HUES48 (cell line): Measurements from ENCODE around the gene FSTL4.

Source experiments
- H3K27ac ChIP-seq: one replicate; pipeline ENCODE4 v1.7.0; 2013; ENCODE audit warnings: low read depth, low read length, inconsistent platforms
- H3K27me3 ChIP-seq: 2 replicates; pipeline ENCODE4 v1.6.1; 2013; ENCODE audit warnings: mild to moderate bottlenecking, low read length; ENCODE audit not compliant: control insufficient read depth, insufficient read depth
- H3K36me3 ChIP-seq: 2 replicates; pipeline ENCODE4 v1.6.1; 2013; ENCODE audit warnings: low read length; ENCODE audit not compliant: control insufficient read depth, insufficient read depth
- H3K4me1 ChIP-seq: 2 replicates; pipeline ENCODE4 v1.6.1; 2013; ENCODE audit warnings: mild to moderate bottlenecking, low read length; ENCODE audit not compliant: control insufficient read depth, insufficient read depth
- H3K4me3 ChIP-seq: 2 replicates; pipeline ENCODE4 v1.5.1; 2013; ENCODE audit warnings: mild to moderate bottlenecking, low read depth, low read length
- H3K9ac ChIP-seq: 2 replicates; pipeline ENCODE4 v1.6.1; 2013; ENCODE audit warnings: mild to moderate bottlenecking, low read depth, low read length, moderate library complexity
- H3K9me3 ChIP-seq: 2 replicates; pipeline ENCODE4 v1.6.1; 2013; ENCODE audit warnings: low read length; ENCODE audit not compliant: control insufficient read depth, insufficient read depth

Gene FSTL4

GRCh38 chr5:133392448-133392847 lies 219.9 kb downstream of the FSTL4 start:
- Histone ChIP-seq H3K27ac (no peak overlapping the region), H3K4me3 (no peak overlapping the region), H3K9ac (no peak overlapping the region), H3K27me3 (no peaks in the 10 kb centered on the region), H3K36me3 (no peaks in the 10 kb centered on the region), H3K4me1 (peaks cover 14% of the 10 kb centered on the region), H3K9me3 (peaks cover 7% of the 10 kb centered on the region)

DNA sequence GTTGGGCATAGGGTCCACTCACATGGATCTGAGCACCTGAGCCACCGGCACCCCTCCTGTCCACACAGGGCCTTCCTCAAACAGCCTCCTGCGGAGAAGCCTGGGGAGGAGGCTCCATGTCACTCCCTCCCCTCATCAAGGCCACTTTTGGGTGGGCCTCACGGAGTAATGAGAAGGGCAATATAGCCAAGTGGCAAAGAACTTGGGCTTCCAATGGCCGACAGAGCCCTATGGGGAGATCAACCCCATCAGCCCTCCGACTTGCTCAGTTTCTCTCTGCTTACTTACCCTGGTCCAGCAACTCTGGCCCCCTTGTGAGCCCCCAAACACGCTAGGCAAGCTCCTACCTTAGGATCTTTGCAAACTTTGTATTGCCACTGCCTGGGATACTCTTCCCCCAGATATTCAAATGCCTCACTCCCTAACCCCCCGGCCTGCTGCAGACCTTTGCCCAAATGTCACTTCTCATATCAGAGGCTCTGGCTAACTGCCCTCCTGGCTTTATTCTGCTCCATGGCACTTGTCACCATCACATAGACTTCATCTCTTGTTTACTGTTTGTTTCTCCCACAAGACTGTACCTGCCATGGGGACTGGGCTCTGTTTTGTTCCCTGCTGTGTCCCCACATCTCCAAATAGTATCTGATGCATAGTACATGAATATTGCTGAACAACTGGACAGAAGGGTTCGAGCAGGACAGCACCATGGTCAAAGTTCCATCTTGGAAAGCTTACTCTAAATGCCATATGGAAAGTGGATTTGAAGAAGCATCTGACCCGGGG lies 220.8 kb downstream of the FSTL4 start:
- peaks cover 5% of the 10 kb centered on the region for H3K4me1 ChIP-seq
- no peaks in the 10 kb centered on the region for H3K27me3 ChIP-seq
- H3K4me3 ChIP-seq: no peak overlapping the region
- H3K36me3 ChIP-seq: no peaks in the 10 kb centered on the region
- H3K9me3 ChIP-seq: peaks cover 7% of the 10 kb centered on the region
- no peak overlapping the region for H3K9ac ChIP-seq
- no peak overlapping the region for H3K27ac ChIP-seq

GRCh38 chr5:133390416-133391353 lies 221.7 kb downstream of the FSTL4 start:
- Histone ChIP-seq H3K4me1 (no peaks in the 10 kb centered on the region), H3K9ac (no peak overlapping the region), H3K4me3 (no peak overlapping the region), H3K36me3 (no peaks in the 10 kb centered on the region), H3K27ac (no peak overlapping the region), H3K9me3 (peaks cover 7% of the 10 kb centered on the region), H3K27me3 (no peaks in the 10 kb centered on the region)

- Histone ChIP-seq H3K27me3 (no peaks in the 10 kb centered on the region), H3K9ac (no peak overlapping the region), H3K36me3 (no peaks in the 10 kb centered on the region), H3K9me3 (peaks cover 6% of the 10 kb centered on the region), H3K4me3 (no peak overlapping the region), H3K4me1 (peaks cover 3% of the 10 kb centered on the region), H3K27ac (no peak overlapping the region)
Measured at GRCh38 chr5:133389066-133389590, 223.2 kb downstream of the FSTL4 start.

- Histone ChIP-seq H3K27ac (no peak overlapping the region), H3K4me1 (peaks cover 16% of the 10 kb centered on the region), H3K4me3 (no peak overlapping the region), H3K9me3 (no peaks in the 10 kb centered on the region), H3K36me3 (no peaks in the 10 kb centered on the region), H3K27me3 (no peaks in the 10 kb centered on the region), H3K9ac (no peak overlapping the region)
Measured at GRCh38 chr5:133387621-133388020, 224.7 kb downstream of the FSTL4 start.

DNA sequence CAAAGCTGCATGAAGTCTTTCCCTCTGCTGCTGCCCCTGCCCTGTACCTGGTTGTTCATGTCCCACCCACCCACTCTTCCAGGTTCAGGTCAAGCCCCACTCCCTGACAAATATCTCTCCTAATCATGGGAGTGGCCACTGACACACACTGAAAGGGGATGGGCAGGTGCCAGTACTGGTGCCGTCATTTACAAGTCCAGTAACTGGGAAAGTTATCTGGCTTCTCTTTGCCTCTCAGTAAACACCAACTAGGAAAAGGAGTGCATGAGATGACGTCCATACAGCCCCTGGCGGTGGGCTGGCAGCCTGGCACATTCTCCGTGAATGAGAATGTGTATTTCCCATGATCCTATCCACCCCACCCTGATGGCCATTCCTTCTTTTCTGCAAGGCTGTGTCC lies 225.2 kb downstream of the FSTL4 start:
- H3K27me3 ChIP-seq: no peaks in the 10 kb centered on the region
- H3K9me3 ChIP-seq: no peaks in the 10 kb centered on the region
- no peak overlapping the region for H3K4me3 ChIP-seq
- no peak overlapping the region for H3K9ac ChIP-seq
- no peaks in the 10 kb centered on the region for H3K36me3 ChIP-seq
- peaks cover 16% of the 10 kb centered on the region for H3K4me1 ChIP-seq
- no peak overlapping the region for H3K27ac ChIP-seq

- Histone ChIP-seq H3K36me3 (no peaks in the 10 kb centered on the region), H3K9me3 (no peaks in the 10 kb centered on the region), H3K9ac (no peak overlapping the region), H3K27me3 (no peaks in the 10 kb centered on the region), H3K4me1 (peaks cover 16% of the 10 kb centered on the region), H3K4me3 (no peak overlapping the region), H3K27ac (no peak overlapping the region)
Measured at GRCh38 chr5:133386662-133387061, 225.7 kb downstream of the FSTL4 start.

- H3K9ac ChIP-seq: no peak overlapping the region
- H3K4me3 ChIP-seq: no peak overlapping the region
- no peaks in the 10 kb centered on the region for H3K9me3 ChIP-seq
- no peaks in the 10 kb centered on the region for H3K36me3 ChIP-seq
- no peak overlapping the region for H3K27ac ChIP-seq
- H3K4me1 ChIP-seq: peaks cover 16% of the 10 kb centered on the region
- no peaks in the 10 kb centered on the region for H3K27me3 ChIP-seq
Measured at GRCh38 chr5:133385346-133385745, 227.0 kb downstream of the FSTL4 start.

DNA sequence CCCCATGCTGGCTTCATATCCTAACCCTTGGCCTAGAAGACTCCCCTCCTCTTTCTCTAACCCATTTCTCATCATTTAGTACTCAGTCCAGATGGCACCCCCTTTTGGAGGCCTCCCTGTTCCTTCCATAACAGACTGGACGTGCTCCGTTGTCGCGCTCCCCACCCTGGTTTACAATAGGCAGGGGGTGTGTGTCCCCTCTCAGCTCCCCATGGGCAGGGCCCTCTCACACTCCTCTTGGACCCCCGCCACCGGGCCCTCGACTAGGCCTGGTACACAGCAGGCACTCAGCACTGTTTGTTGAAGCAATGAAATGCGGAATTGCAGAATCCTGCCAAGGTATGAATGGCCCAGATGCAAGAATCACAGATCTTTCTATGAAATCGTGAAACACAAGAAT lies 227.4 kb downstream of the FSTL4 start:
- Histone ChIP-seq H3K27me3 (no peaks in the 10 kb centered on the region), H3K9ac (no peak overlapping the region), H3K9me3 (no peaks in the 10 kb centered on the region), H3K4me3 (no peak overlapping the region), H3K36me3 (no peaks in the 10 kb centered on the region), H3K27ac (no peak overlapping the region), H3K4me1 (peaks cover 16% of the 10 kb centered on the region)

- peaks cover 16% of the 10 kb centered on the region for H3K4me1 ChIP-seq
Measured at GRCh38 chr5:133384120-133384855, 228.1 kb downstream of the FSTL4 start.

More at GRCh38 chr5:133384120-133384855, 228.1 kb downstream of the FSTL4 start:
- no peak overlapping the region for H3K4me3 ChIP-seq
- H3K9me3 ChIP-seq: no peaks in the 10 kb centered on the region
- H3K27ac ChIP-seq: no peak overlapping the region
- H3K9ac ChIP-seq: no peak overlapping the region
- no peaks in the 10 kb centered on the region for H3K36me3 ChIP-seq
- no peaks in the 10 kb centered on the region for H3K27me3 ChIP-seq
